Heart left ventricle (tissue), 13 donors: Measurements from ENCODE around the gene CIB4.

Experiments
- POLR2A ChIP-seq, 2 donors: fragments of 450-650 bp; IDR thresholded peaks; one replicate each; pipeline ENCODE4 v1.6.1; 2017; ENCODE audit warnings: antibody characterized with exemption in 2 of 2, mild to moderate bottlenecking in 2 of 2, moderate library complexity in 2 of 2
- TF ChIP-seq, protein P1 (sequence below), 12 donors: fragments of 200-600 bp; sonication (generic) in 4 of 12; IDR thresholded peaks; one replicate each; pipeline versions ENCODE4 v1.5.0 to v1.8.0; 2018 to 2022; ENCODE audit warnings: antibody characterized with exemption in 12 of 12, mild to moderate bottlenecking in 5 of 12
- donor health status: ischemic (EF 13 %, LVEDD 7.1; RV severe dilation, severe dysfunction).
- donor health status: DM: no; HTN: yes; CAD: no.
- donor health status: DM: no; HTN: no; CAD: no.
- donor health status: ischemic (EF 25% LVEDD 6.9; RV normal size, moderate dysfunction).
- donor health status: ischemic (EF 25% LVEDD 5.7; RV mildly dilated, moderate dysfunction).
- donor health status: ischemic (EF 35%, LVEDD 5.7; RV mildly dilated, moderate dysfunction).
- donor health status: nonischemic (EF 11% LVEDD 7.7; RV severe dilation, severe dysfunction).
- donor health status: DM: yes; HTN: yes; CAD: no.
- donor health status: PGD.
- donor health status: ischemic (EF 29% LVEDD 5.4; RV normal size, mild dysfunction).
- donor health status: nonischemic (EF 23%, LVEDD 6.1; RV moderate dilation, normal function).

DNA sequence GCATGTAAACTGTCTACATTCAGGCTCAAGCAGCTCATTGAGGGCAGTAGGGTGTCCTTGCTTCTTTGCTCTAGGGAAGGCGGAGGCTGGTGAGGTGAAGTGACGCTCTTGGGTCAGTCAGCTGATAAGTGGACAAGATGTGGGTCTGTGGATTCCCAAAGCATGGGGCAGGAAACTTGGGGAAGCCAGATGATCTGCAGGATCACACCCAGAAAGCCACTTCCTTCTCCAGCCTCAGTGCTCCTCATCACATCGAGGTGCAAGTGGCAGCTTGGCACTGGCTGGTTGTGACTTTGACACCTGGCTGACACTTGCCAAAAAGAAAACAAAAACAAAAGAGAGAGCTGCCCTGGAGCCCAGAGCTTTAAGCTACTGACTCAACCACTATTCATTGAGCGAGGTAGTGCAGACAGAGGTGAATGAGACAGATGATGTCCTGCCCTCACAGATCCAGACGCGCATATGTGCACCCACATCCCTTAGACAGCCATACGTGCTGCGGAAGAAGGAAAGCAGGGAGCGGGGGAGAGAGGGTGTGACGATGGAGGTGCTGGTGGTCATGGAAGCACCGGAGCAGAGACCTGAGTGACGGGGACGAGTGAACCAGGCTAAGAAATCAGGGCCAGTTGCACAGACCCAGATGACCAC lies 3.1 kb upstream of the CIB4 start:
- no peak for TF ChIP-seq POLR2A (IDR thresholded peaks at IDR 0.05)
- TF ChIP-seq, protein P1, sequence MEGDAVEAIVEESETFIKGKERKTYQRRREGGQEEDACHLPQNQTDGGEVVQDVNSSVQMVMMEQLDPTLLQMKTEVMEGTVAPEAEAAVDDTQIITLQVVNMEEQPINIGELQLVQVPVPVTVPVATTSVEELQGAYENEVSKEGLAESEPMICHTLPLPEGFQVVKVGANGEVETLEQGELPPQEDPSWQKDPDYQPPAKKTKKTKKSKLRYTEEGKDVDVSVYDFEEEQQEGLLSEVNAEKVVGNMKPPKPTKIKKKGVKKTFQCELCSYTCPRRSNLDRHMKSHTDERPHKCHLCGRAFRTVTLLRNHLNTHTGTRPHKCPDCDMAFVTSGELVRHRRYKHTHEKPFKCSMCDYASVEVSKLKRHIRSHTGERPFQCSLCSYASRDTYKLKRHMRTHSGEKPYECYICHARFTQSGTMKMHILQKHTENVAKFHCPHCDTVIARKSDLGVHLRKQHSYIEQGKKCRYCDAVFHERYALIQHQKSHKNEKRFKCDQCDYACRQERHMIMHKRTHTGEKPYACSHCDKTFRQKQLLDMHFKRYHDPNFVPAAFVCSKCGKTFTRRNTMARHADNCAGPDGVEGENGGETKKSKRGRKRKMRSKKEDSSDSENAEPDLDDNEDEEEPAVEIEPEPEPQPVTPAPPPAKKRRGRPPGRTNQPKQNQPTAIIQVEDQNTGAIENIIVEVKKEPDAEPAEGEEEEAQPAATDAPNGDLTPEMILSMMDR (IDR thresholded peaks at IDR 0.05), result no peak
